ENCODE data around the gene VMP1.
"Not testable (repeated sequence)": the region's sequence is repeated elsewhere in the genome, so short reads cannot be mapped to it uniquely, and the experiment has no call there.

VMP1 gene

DNA sequence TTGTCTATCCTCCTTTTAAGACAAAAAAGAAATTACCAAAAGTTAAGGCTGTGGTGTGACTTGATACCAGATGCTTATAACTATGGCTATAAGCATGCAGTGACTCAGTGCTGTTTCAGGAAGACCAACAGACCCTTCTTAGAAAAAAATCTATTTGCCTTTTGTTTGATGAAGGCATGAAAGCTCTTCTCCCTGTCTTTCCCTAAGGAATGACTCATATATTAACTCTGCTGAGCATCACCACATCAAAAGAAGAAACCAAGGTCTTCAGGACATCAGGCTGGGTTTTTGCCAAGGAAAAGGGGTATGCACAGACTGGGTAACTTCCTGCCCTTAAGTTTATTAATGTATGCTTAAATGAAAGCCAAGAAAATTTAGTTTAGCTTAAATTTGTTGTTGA, 47.1 kb downstream of the VMP1 start:
- no peak for DNase-seq (ENCODE audit: low read depth in 2 of 2)

DNA sequence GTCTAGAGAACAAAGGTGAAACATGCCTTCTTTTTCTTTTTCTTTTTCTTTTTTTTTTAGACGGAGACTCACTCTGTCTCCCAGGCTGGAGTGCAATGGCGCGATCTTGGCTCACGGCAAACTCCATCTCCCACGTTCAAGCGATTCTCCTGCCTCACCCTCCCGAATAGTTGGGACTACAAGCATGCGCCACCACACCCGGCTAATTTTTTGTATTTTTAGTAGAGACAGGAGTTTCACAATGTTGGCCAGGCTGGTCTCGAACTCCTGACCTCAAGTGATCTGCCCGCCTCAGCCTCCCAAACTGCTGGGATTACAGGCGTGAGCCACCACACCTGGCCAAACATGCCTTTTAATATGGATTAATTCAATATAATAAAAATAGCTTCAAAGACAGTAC, 47.6 kb downstream of the VMP1 start:
- not testable (repeated sequence) for DNase-seq (ENCODE audit: low read depth in 2 of 2)

DNA sequence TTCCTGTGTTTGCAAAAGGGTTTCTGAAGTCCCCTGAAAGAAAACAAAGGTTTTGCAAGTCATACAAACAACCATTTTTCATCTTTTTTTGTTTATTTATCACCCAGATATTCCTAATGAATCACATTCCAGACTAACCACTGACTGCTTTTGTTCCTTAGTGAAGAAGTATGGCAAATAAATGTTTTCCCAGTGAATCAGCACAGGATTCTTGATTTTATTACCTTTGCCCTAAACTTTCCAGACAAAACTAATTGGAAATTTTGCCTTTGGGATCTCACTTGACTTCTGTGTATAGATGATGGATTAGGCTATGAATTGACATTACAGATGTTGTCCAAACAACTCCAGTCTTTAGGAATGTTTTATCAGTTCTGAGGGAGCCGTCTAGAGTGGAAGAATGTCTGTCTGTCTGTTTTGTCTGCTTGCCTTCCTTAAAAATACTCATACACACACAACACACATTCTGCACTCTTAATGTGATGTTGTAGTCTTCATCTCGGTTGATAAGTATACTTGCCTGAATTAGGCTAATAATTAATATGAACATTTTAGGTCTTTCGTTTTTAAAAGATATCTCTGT, 48.9 kb downstream of the VMP1 start:
- no peak for DNase-seq (ENCODE audit: low read depth in 2 of 2)

DNA sequence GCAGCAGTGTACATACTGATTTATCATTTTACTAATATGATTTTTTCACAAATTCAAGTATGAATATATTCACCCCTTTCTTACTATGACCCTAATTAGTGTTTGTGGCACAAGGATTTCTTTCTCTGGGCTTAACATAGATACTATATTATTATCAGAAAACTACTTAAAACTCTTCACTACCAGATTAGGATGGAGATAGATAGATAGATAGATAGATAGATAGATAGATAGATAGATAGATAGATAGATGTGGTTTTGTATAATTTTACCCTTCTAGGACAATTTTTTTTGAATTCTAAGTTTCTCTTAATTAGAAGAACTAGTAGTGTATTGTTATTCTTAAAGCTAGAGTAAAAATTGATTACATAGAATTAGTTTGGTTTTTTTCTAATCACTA, 49.6 kb downstream of the VMP1 start:
- DNase-seq (ENCODE audit: low read depth in 2 of 2) = no peak

DNA sequence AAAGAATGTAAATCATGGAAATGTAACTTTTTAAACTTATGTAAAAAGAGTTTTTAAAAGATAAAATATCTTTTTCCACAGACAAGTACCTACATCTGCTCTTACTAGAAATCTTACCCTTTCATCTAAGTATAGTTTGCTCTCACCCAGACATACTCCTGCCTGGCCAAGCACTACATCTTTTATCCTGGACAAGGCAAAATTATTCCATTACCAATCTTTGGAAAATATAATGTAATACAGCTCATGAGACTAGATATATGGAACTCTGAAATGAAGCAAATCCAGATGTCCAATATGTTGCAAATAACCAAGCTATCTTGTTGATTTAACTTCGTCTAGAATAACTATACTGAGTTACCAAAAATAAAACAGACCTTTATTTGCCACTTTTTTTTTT, 50.0 kb downstream of the VMP1 start:
- no peak for DNase-seq (ENCODE audit: low read depth in 2 of 2)

DNA sequence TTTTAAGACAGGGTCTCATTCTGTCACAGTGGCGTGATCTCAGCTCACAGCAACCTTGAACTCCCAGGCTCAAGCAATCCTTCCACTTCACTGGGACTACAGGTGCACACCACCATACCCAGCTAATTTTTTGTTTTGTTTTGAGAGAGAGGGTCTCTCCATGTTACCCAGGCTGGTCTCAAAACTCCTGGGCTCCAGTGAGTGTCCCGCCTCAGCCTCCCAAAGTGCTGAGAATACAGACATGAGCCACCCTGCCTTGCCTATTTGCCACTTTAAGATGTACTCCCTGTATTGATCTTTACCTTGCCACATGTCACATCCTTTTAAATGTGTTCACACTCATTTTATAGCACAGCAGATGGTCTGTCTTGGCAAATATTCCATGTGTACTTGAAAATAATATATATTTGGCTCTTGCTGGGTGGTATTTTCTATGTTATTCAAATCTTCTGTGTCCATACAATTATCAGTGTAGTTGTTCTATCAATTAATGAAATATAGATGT, 50.5 kb downstream of the VMP1 start:
- no peak for DNase-seq (ENCODE audit: low read depth in 2 of 2)

DNA sequence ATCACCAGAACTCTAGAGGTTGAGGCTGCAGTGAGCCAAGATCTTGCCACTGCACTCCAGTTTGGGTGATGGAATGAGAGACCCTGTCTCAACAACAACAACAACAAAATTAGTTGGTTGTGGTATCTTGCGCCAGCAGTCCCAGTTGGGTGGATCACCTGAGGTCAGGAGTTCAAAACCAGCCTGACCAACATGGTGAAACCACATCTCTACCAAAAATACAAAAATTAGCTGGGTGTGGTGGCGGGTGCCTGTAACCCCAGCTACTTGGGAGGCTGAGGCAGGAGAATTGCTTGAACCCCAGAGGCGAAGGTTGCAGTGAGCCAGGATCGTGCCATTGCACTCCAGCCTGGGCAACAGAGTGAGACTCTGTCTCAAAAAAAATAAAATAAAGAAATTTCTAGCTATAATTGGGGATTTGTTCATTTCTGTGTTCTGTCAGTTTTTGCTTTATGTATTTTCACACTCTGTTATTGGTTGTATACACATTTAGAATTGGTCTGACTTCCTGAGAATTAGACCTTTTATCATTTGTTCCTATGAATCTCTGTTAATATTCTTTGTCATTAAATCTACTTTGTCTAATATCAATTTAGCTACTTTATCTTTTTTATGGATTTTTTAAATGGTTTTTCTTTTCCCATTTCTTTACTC, 51.7 kb downstream of the VMP1 start:
- not testable (repeated sequence) for DNase-seq (ENCODE audit: low read depth in 2 of 2)

DNA sequence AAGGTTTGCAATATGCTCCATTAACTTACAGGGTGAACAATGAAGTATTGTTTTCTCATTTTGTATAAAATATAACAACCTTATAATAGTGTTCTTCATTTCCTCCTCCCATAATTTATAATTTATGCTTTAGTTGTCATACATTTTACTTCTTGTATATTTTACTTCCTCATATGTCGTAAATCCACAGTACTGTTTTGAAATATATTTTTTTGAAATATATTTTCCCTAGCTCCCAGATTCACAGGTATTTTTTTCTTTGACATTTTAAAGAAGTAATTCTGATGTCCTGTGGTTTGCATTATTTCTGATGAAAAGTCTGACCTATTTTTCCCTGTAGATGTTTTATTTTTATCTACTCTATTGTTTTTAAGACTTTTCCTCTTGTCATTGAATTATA, 52.7 kb downstream of the VMP1 start:
- DNase-seq (ENCODE audit: low read depth in 2 of 2) = no peak

DNA sequence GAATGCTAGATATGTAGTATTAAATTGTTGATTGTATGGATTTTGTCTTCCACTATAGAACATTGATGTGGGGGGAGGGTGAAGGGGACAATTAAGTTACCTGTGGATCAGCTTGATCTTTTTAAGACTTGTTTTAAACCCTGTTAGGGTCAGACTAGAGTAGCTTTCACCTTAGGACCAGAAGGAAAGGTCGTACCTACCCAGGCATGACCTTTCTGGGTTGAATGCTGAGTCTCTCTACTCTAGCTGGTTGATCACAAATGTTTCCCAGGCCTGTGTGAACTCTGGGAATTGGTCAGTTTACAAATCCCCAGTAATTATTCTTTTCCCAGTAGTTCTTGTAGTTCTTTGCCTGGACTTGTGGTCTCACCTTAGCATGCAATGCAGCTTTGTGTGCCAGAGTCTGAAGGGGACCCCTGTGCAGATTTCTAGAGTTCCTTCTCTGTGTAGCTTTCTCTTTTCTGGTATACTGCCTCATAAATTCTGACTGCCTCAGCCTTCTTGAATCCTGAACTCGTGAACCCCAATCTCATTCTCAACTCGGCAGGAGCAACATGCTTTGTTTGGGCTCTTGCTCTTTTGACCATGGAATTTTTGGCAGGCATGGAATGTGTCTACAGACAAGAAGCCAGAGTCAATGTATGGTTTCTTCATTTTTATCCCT, 54.1 kb downstream of the VMP1 start:
- no peak for DNase-seq (ENCODE audit: low read depth in 2 of 2)

DNA sequence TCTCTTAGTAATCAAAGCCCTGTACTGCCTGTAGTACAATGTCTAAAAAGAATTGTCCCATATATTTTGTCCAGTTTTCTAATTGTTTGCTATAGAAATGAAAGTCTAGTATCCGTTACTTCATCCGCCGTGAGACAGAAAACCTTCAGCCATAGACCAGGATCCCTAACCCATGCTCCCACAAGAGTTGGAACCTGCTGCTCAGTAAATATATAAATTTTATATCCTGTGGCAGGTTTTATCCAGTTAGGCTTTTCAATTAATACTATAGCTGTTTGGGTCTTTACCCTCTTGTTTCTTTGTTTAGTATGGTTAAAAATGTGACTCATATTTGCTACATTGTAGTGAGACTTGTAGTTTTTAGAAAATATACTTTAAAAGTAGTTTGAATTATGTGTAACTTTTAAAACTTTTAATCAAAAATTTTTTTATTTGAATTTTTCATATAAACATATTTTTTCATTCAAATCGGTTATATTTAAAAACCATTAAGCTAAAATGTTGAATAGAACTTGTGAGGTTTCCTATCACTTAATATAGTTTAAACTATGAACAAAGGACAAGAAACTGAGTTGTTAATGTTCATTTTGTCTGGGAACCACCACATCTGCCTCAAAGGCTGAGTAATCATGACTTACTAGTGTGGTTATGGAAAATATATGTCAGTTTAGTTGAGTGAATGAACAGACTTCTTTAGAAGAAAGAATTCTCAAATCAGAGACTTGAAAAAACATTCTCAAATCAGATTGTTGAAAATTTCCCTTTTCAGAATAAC, 54.8 kb downstream of the VMP1 start:
- no peak for DNase-seq (ENCODE audit: low read depth in 2 of 2)

DNA sequence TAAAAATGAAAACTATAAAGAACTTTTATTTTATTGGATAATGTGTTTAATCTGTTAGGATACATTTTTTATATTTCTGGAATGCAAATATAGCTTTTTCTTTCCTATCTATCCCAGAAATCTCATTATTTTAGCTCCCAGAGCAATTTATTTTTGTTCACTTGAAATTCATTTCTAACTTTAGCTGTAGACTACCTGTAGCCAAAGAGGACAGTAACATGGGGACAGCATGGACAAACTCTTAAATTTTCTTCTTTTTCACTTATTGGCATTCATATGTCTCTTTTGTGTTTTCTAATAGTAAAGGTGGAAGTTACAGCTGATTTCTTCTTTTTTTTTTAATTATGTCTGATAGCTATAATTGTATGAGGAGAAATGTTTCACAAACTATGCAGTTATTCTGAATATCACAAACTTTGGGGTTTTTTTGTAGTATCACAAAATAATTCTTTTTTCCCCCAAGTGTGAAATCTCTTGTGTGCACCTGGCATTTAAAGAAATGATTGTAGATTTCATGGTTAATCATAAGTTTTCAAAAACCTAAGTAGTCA, 55.4 kb downstream of the VMP1 start:
- DNase-seq (ENCODE audit: low read depth in 2 of 2) = no peak

DNA sequence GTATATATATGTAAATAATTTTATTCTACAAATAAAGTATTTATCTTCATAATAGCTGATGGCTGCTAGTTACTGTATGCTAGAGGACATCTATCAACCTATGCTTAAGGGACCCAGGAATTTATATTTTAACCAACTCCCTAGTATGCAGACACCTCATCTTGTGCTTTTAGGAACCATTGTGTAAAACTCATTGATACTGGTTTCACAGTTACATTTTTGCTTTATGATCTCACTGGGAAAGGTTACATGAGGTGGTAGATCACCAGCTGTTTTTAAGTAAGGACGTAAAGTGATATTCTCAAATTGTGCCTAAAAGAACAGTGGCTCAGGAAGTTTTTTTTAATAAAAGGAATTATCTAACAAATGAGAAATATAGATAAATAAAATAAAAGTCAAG, 56.4 kb downstream of the VMP1 start:
- no peak for DNase-seq (ENCODE audit: low read depth in 2 of 2)

DNA sequence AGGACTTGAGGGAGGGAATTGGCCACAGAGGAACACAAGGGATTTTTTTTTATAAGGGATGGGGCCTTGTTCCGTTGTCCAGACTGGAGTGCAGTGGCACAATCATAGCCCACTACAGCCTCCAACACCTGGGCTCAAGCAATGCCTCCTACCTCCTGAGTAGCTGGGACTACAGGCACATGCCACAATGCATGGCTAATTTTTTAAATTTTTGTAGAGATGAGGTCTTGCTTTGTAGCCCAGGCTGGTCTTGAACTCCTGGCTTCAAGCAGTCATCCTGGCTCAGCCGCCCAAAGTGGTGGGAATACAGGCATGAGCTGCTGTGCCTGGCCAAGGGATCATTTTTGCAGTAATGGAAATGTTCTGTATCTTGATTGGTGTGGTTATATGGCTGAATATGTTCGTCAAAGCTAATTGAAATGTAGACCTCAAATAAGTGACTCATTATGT, 56.9 kb downstream of the VMP1 start:
- DNase-seq (ENCODE audit: low read depth in 2 of 2) = no peak

DNA sequence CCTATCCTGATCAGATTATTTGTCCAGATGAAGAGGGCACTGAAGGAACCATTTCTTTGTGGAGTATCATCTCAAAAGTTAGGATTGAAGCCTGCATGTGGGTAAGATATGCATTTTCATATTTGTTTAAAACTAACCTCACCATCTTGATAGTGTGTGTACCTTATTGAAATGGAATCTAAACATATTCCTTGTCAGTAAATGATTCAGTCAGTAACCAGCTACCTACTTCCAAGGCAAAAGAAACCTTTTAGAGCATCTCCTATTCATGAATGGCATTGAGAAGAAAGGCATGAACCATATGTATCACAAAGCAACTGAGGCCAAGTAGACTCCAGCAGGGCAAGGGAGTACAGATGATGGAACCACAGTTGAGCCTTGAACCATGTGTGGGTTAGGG, 57.6 kb downstream of the VMP1 start:
- no peak for DNase-seq (ENCODE audit: low read depth in 2 of 2)

DNA sequence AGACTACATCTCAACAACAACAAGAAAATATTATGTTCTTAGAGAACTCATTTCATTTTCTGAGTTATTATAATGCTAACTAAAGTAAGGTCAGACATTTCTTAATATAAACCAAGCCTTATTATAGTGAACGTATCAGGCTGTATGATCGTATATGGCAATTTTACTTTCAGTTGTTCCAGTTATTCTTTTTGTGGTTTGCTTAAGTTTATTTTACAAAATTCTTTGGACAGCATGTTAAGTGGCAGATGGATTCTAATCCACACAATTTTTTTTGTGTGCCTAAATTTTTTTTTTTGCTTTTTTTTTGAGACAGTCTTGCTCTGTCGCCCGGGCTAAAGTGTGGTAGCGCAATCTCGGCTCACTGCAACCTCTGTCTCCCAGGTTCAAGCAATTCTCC, 59.0 kb downstream of the VMP1 start:
- DNase-seq (ENCODE audit: low read depth in 2 of 2) = no peak

DNA sequence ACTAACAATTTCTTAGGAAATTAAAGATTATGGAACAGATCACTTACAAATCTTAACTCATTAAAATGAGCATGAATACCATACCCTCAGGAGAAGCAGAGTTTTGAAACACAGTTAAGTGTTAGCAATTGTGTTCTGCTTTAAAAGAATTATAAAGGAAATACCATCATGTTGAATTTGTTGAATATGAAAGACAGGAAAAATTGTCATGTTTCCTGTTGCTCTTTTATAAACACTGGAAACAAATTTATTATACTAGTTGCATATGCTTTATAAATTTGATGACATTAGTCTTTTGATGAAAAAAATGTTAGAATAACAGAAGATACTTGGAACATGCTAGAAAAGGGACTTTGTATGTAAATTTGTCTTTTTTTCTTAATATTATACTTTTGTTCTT, 59.7 kb downstream of the VMP1 start:
- DNase-seq (ENCODE audit: low read depth in 2 of 2) = no peak

DNA sequence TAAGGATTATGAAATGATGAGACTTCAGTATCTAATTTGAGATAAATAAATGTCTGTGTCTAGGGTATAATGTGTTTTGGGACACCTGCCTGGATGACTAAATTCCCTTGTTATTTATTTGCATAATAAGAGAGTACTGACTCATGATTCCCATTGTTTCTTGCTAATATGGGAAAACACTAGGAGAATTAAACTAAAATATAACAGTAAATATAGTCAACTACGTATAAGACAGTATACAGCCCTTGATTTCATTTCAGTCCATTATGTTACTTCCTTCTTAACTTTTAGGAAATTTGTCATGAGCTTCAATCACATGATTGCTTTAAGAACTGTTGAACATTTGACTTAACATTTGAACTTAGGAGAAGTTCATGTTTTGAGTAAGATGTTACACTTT, 62.4 kb downstream of the VMP1 start:
- no peak for DNase-seq (ENCODE audit: low read depth in 2 of 2)

DNA sequence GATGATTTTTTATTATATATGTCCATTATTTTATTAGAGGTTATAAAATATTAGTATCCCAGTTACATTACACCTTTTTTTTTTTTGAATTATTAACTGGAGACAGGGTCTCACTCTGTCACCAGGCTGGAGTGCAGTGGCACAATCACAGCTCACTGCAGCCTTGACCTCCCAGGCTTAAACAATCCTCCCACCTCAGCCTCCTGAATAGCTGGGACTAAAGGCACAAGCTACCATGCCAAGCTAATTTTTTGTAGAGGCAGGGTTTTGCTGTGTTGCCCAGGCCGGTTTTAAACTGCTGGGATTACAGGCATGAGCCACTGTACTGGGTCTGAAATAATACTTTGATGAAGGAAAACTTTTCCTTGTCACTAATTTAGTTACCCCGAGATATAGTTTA, 63.6 kb downstream of the VMP1 start:
- DNase-seq (ENCODE audit: low read depth in 2 of 2) = no peak

DNA sequence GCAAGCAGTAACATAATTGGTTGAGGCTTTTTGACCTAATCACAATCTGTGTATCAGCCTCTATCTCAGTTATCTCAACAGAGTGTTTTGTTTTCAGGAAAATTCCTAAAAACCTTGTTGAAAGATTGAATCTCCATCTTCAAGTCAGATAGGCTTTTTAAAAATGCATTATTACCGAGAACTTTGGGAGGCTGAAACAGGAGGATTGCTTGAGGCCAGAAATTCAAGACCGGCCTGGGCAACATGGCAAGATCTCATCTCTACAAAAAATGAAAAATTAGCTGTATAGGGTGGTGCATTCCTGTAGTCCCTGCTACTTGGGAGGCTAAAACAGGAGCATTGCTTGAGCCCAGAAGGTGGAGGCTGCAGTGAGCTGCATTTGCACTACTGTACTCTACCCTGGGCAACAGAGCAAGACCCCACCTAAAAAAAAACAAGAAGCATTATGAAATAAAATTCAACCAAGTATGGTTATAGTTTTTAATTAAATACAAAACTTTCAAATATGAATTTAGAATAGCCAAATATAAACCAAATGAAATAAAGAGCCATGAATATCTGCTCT, 68.4 kb downstream of the VMP1 start:
- no peak for DNase-seq (ENCODE audit: low read depth in 2 of 2)

DNA sequence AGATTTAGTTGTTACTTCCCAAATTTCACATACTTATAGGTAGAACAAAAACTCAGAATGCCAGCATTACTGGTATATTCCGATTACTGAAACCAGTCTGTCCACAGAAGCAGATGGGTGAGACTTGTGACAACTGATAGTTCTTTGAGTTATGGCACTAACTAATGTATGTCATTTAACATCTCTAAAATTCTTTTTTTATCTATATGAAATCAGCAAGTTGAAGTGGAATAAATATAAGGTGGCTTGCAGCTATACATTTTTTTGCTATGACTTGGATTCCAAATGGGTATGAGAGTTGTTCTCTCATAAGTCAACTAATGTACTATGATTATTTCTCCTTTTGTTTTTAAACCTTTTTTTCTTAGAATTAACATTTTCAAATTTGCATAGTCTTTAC, 69.1 kb downstream of the VMP1 start:
- no peak for DNase-seq (ENCODE audit: low read depth in 2 of 2)

DNA sequence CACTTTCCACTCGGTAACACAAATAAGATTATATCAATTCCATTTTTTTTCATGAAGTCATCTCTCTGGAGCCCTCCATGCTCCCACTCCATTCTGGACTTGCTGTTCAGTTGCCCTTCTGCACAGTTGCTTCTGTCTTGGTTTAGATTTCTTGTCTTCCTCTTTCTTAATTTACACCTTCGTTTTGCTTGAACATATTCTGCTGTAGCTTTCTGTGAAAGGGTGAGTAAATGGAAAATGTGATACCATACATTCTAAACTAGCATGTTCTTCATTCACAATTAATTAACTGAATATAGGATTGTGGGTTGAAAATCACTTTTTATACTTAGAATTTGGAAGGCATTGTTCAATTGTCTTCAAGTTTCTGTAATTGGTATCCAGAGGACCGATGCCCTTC, 69.6 kb downstream of the VMP1 start:
- DNase-seq (ENCODE audit: low read depth in 2 of 2) = no peak

DNA sequence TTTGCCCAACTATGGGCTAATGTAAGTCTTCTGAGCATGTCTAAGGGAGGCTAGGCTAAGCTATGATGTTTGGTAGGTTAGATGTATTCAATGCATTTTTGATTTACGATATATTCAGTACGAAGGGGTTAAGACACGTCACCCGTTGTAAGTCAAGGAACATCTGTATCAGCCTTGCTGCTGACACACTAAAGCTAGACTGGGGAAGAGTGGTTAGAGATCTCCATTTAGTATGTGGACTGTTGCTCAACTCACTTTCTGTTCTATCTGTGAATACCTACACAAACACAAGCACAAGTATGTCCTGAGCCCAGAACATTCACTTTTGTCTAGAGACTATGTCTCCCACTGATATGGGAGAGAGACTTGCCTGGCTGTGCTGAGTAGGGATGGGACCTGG, 71.5 kb downstream of the VMP1 start:
- no peak for DNase-seq (ENCODE audit: low read depth in 2 of 2)
